ENCODE data around the gene PSME4. TPM values are rescaled to one million over a fixed set of nuclear protein-coding genes. Genes with fewer than 3 reads are reported as not detected.
A peak's percentile ranks its signal among the peaks of the same experiment; 100 is the strongest.
"Not testable (repeated sequence)": the region's sequence is repeated elsewhere in the genome, so short reads cannot be mapped to it uniquely, and the experiment has no call there.

PSME4 gene
- total RNA-seq, 2 donors from 2014 or later = 37.0 to 65.7 TPM

- intact Hi-C loops (cut with DNase I) = no loop called here
- WGBS = 86% methylated on average over 11 of the region's 11 CpGs
- Histone ChIP-seq H3K4me1 (replicated peaks) (no peaks in the 10 kb centered on the region), H3K27me3 (replicated peaks; ENCODE audit: insufficient read depth) (no peaks in the 10 kb centered on the region), H3K36me3 (no peaks in the 10 kb centered on the region), H3K4me3 (no peak overlapping the region), H3K27ac (no peak overlapping the region), H3K9me3 (no peaks in the 10 kb centered on the region)
- no peak for TF ChIP-seq POLR2AphosphoS5 (IDR thresholded peaks at IDR 0.05)
- no peak for TF ChIP-seq CTCF (IDR thresholded peaks at IDR 0.05)
- no peak for TF ChIP-seq POLR2A (IDR thresholded peaks at IDR 0.05)
- DNase-seq (ENCODE audit: low spot score) = no peak
Observed at GRCh38 chr2:53829273-53829979, 141.4 kb downstream of the PSME4 start.

GRCh38 chr2:53828331-53828730 lies 142.5 kb downstream of the PSME4 start:
- no peaks in the 10 kb centered on the region for H3K4me1 ChIP-seq (replicated peaks)
- no peaks in the 10 kb centered on the region for H3K27me3 ChIP-seq (replicated peaks; ENCODE audit: insufficient read depth)
- H3K9me3 ChIP-seq = no peaks in the 10 kb centered on the region
- 97% methylated on average over 4 of the region's 4 CpGs for WGBS
- H3K4me3 ChIP-seq = no peak overlapping the region
- TF ChIP-seq CTCF (IDR thresholded peaks at IDR 0.05) (no peak), POLR2A (IDR thresholded peaks at IDR 0.05) (no peak), POLR2AphosphoS5 (IDR thresholded peaks at IDR 0.05) (no peak)
- DNase-seq (ENCODE audit: low spot score) = no peak
- no peak overlapping the region for H3K27ac ChIP-seq
- intact Hi-C loops (cut with DNase I) = no loop called here
- H3K36me3 ChIP-seq = no peaks in the 10 kb centered on the region

GRCh38 chr2:53827398-53828175 lies 143.2 kb downstream of the PSME4 start:
- no peak overlapping the region for H3K4me3 ChIP-seq
- H3K36me3 ChIP-seq = no peaks in the 10 kb centered on the region

GRCh38 chr2:53826587-53827397 lies 144.0 kb downstream of the PSME4 start:
- Histone ChIP-seq H3K9me3 (no peaks in the 10 kb centered on the region), H3K4me1 (replicated peaks) (no peaks in the 10 kb centered on the region), H3K27me3 (replicated peaks; ENCODE audit: insufficient read depth) (no peaks in the 10 kb centered on the region), H3K27ac (peak overlapping the region; percentile 1 to 15), H3K36me3 (no peaks in the 10 kb centered on the region), H3K4me3 (no peak overlapping the region)
- WGBS = 15% methylated on average over 3 of the region's 3 CpGs
- intact Hi-C loops (cut with DNase I) = no loop called here
- TF ChIP-seq POLR2A (IDR thresholded peaks at IDR 0.05) = no peak
- TF ChIP-seq POLR2AphosphoS5 (IDR thresholded peaks at IDR 0.05) = peak; percentile 79
- peak; percentile 22 for DNase-seq (ENCODE audit: low spot score)

More at GRCh38 chr2:53827398-53828175, 143.2 kb downstream of the PSME4 start:
- no peaks in the 10 kb centered on the region for H3K4me1 ChIP-seq (replicated peaks)
- H3K27me3 ChIP-seq (replicated peaks; ENCODE audit: insufficient read depth) = no peaks in the 10 kb centered on the region
- WGBS = 73% methylated on average over 3 of the region's 3 CpGs
- H3K9me3 ChIP-seq = no peaks in the 10 kb centered on the region
- TF ChIP-seq POLR2A (IDR thresholded peaks at IDR 0.05) (no peak), POLR2AphosphoS5 (IDR thresholded peaks at IDR 0.05) (no peak), CTCF (IDR thresholded peaks at IDR 0.05) (no peak)
- peak overlapping the region in 1 of 2 donors; percentile 1 for H3K27ac ChIP-seq
- no peak for DNase-seq (ENCODE audit: low spot score)
- intact Hi-C loops (cut with DNase I) = no loop called here

GRCh38 chr2:53826030-53826410 lies 144.8 kb downstream of the PSME4 start:
- no peaks in the 10 kb centered on the region for H3K27me3 ChIP-seq (replicated peaks; ENCODE audit: insufficient read depth)
- intact Hi-C loops (cut with DNase I) = no loop called here
- DNase-seq (ENCODE audit: low spot score) = no peak
- no peaks in the 10 kb centered on the region for H3K4me1 ChIP-seq (replicated peaks)
- no peaks in the 10 kb centered on the region for H3K9me3 ChIP-seq
- WGBS = 25% methylated on average over 1 of the region's 1 CpG
- no peak overlapping the region for H3K27ac ChIP-seq
- H3K4me3 ChIP-seq = no peak overlapping the region
- H3K36me3 ChIP-seq = no peaks in the 10 kb centered on the region
- no peak for TF ChIP-seq CTCF (IDR thresholded peaks at IDR 0.05)
- TF ChIP-seq POLR2AphosphoS5 (IDR thresholded peaks at IDR 0.05) = no peak
- TF ChIP-seq POLR2A (IDR thresholded peaks at IDR 0.05) = no peak

- H3K4me1 ChIP-seq (replicated peaks); H3K36me3 ChIP-seq; H3K4me3 ChIP-seq; H3K9me3 ChIP-seq; DNase-seq (ENCODE audit: low spot score); H3K27me3 ChIP-seq (replicated peaks; ENCODE audit: insufficient read depth); H3K27ac ChIP-seq; intact Hi-C loops (cut with DNase I): not testable (repeated sequence)
- WGBS = 92% methylated on average over 9 of the region's 9 CpGs
Observed at GRCh38 chr2:53823639-53824038, 147.2 kb downstream of the PSME4 start.

Data from prostate gland (tissue), 2 donors.